HepG2 (cell line): ENCODE data around the gene WTAP. TPM values are rescaled to one million over a fixed set of nuclear protein-coding genes. Genes with fewer than 3 reads are reported as not detected.
A peak's percentile ranks its signal among the peaks of the same experiment; 100 is the strongest.

Source experiments
- ATF2 ChIP-seq: sonication (generic); formaldehyde crosslinking; IDR thresholded peaks from 2 replicates; pipeline ENCODE4 v1.4.0; 2020; ENCODE audit warnings: missing genetic modification reagents
- CC2D1A ChIP-seq: sonication (generic); formaldehyde crosslinking; IDR thresholded peaks from 2 replicates; pipeline ENCODE4 v1.8.1; 2023; ENCODE audit warnings: mild to moderate bottlenecking, missing genetic modification reagents
- DR1 ChIP-seq: sonication (generic); formaldehyde crosslinking; IDR thresholded peaks from 2 replicates; pipeline ENCODE4 v1.8.0; 2021; ENCODE audit warnings: mild to moderate bottlenecking, missing genetic modification reagents, inconsistent platforms
- FLYWCH1 ChIP-seq: sonication (generic); formaldehyde crosslinking; IDR thresholded peaks from 2 replicates; pipeline ENCODE4 v1.8.1; 2023; ENCODE audit warnings: mild to moderate bottlenecking, missing genetic modification reagents
- GATAD2A ChIP-seq: IDR thresholded peaks from 2 replicates; pipeline ENCODE4 v1.6.1; 2016
- HNF4G ChIP-seq, 2 experiments: sonication (generic) in 1 of 2; formaldehyde crosslinking in 1 of 2; IDR thresholded peaks; 2 replicates each; pipeline versions ENCODE4 v1.4.0 to v1.6.1; 2011 to 2020; ENCODE audit warnings: borderline replicate concordance in 2 of 2, low read depth in 2 of 2, mild to moderate bottlenecking in 2 of 2, low read length in 1 of 2, missing genetic modification reagents in 1 of 2, moderate library complexity in 1 of 2
- HOXA5 ChIP-seq: sonication (generic); formaldehyde crosslinking; IDR thresholded peaks from 2 replicates; pipeline ENCODE4 v1.4.0; 2020; ENCODE audit warnings: missing genetic modification reagents
- MEF2D ChIP-seq: sonication (generic); formaldehyde crosslinking; IDR thresholded peaks from 2 replicates; pipeline ENCODE4 v1.5.1; 2020; ENCODE audit warnings: mild to moderate bottlenecking, missing genetic modification reagents
- NCOR1 ChIP-seq: fragments of 200-600 bp; sonication (generic); IDR thresholded peaks from 2 replicates; pipeline ENCODE4 v1.7.0; 2017; ENCODE audit warnings: antibody characterized with exemption, low read length, borderline replicate concordance
- NFE2L1 ChIP-seq: sonication (generic); formaldehyde crosslinking; IDR thresholded peaks from 2 replicates; pipeline ENCODE4 v1.4.0; 2020; ENCODE audit warnings: missing genetic modification reagents, mild to moderate bottlenecking, borderline replicate concordance
- NFKB2 ChIP-seq: sonication (generic); formaldehyde crosslinking; IDR thresholded peaks from 2 replicates; pipeline ENCODE4 v1.4.0; 2020; ENCODE audit warnings: missing genetic modification reagents, borderline replicate concordance
- PAWR ChIP-seq: sonication (generic); formaldehyde crosslinking; IDR thresholded peaks from 2 replicates; pipeline ENCODE4 v1.4.0; 2020; ENCODE audit warnings: missing genetic modification reagents, mild to moderate bottlenecking, borderline replicate concordance
- PHF21A ChIP-seq: sonication (generic); formaldehyde crosslinking; IDR thresholded peaks from 2 replicates; pipeline ENCODE4 v1.5.0; 2020; ENCODE audit warnings: mild to moderate bottlenecking, missing genetic modification reagents
- PRDM4 ChIP-seq: sonication (generic); formaldehyde crosslinking; IDR thresholded peaks from 2 replicates; pipeline ENCODE4 v1.9.0; 2021; ENCODE audit warnings: missing genetic modification reagents, borderline replicate concordance
- RELA ChIP-seq: sonication (generic); formaldehyde crosslinking; IDR thresholded peaks from 2 replicates; pipeline ENCODE4 v1.4.0; 2020; ENCODE audit warnings: missing genetic modification reagents
- RXRB ChIP-seq: IDR thresholded peaks from 2 replicates; pipeline ENCODE4 v1.6.1; 2016; ENCODE audit warnings: borderline replicate concordance, missing genetic modification reagents, missing compliant biosample characterization
- SALL2 ChIP-seq: sonication (generic); formaldehyde crosslinking; IDR thresholded peaks from 2 replicates; pipeline ENCODE4 v1.8.1; 2023; ENCODE audit warnings: mild to moderate bottlenecking, missing genetic modification reagents, inconsistent platforms
- SATB2 ChIP-seq: sonication (generic); formaldehyde crosslinking; IDR thresholded peaks from 2 replicates; pipeline ENCODE4 v1.5.0; 2020; ENCODE audit warnings: missing genetic modification reagents
- SNRNP70 ChIP-seq: fragments of 200-400 bp; formaldehyde crosslinking; IDR thresholded peaks from 2 replicates; pipeline ENCODE4 v1.6.1; 2017; ENCODE audit warnings: mild to moderate bottlenecking, low read depth, low read length, moderate library complexity
- SSRP1 ChIP-seq: IDR thresholded peaks from 2 replicates; pipeline ENCODE4 v1.6.1; 2016; ENCODE audit warnings: control low read depth
- ZBTB21 ChIP-seq: sonication (generic); formaldehyde crosslinking; IDR thresholded peaks from 2 replicates; pipeline ENCODE4 v1.4.0; 2020; ENCODE audit warnings: missing genetic modification reagents
- ZNF138 ChIP-seq: sonication (generic); formaldehyde crosslinking; IDR thresholded peaks from 2 replicates; pipeline ENCODE4 v1.5.0; 2020; ENCODE audit warnings: mild to moderate bottlenecking, low read depth, missing genetic modification reagents
- ZNF235 ChIP-seq: sonication (generic); formaldehyde crosslinking; IDR thresholded peaks from 2 replicates; pipeline ENCODE4 v1.8.1; 2023; ENCODE audit warnings: mild to moderate bottlenecking, missing genetic modification reagents, borderline replicate concordance
- ZNF33B ChIP-seq: sonication (generic); formaldehyde crosslinking; IDR thresholded peaks from 2 replicates; pipeline ENCODE4 v1.5.1; 2020; ENCODE audit warnings: mild to moderate bottlenecking, missing genetic modification reagents
- ZNF441 ChIP-seq: sonication (generic); formaldehyde crosslinking; IDR thresholded peaks from 2 replicates; pipeline ENCODE4 v1.7.0; 2021; ENCODE audit warnings: missing genetic modification reagents, borderline replicate concordance
- ZNF691 ChIP-seq: sonication (generic); formaldehyde crosslinking; IDR thresholded peaks from 2 replicates; pipeline ENCODE4 v1.4.0; 2020; ENCODE audit warnings: missing genetic modification reagents, low read depth, mild to moderate bottlenecking, borderline replicate concordance
- ZNF891 ChIP-seq: sonication (generic); formaldehyde crosslinking; IDR thresholded peaks from 2 replicates; pipeline ENCODE4 v1.5.0; 2020; ENCODE audit warnings: mild to moderate bottlenecking, missing genetic modification reagents
- polyA plus RNA-seq, 8 experiments: library from polyadenylated mRNA; depleted of rRNA in 3 of 8; stranded (reverse) in 7 of 8; unstranded in 1 of 8; fragments of >200 nt; fragmentation: Illumina TruSeq in 4 of 8; extraction: Trizol in 4 of 8; gene quantifications; 2 replicates each; pipeline versions ENCODE4 v1.2.1 to v1.2.3, GENCODE V29; 2011 to 2016; ENCODE audit warnings: low read depth in 4 of 8, missing spikeins in 1 of 8, mixed read lengths in 1 of 8; ENCODE audit not compliant: insufficient read depth in 1 of 8
- total RNA-seq, 5 experiments: library from RNA; depleted of rRNA; stranded (reverse); fragments of >200 nt; fragmentation: Illumina TruSeq; extraction: Trizol; gene quantifications; 2 replicates each; pipeline ENCODE4 v1.2.3, GENCODE V29; 2016; ENCODE audit warnings: low read depth in 1 of 5

The WTAP gene
- total and polyA plus RNA-seq, 2 of the 13 experiments (the other 11 are each of a cell fraction or from before 2014, with no cell fraction given) = 31.6 to 167 TPM

- TF ChIP-seq ZNF235 (CRISPR knock-in tag) = 0 out of 2 replicates have a peak, but pooled peaks have one; percentile 10
- TF ChIP-seq DR1 (CRISPR knock-in tag) = no peak
- no peak for TF ChIP-seq ZBTB21 (CRISPR knock-in tag)
- no peak for TF ChIP-seq SALL2 (CRISPR knock-in tag)
- no peak for TF ChIP-seq PRDM4 (CRISPR knock-in tag)
- TF ChIP-seq ZNF691 = no peak
- TF ChIP-seq HNF4G (IDR thresholded peaks at IDR 0.05; ENCODE audit: borderline replicate concordance, low read depth, low read length) = 0 out of 2 replicates have a peak, but pooled peaks have one; percentile 3
- TF ChIP-seq HNF4G (CRISPR knock-in tag; IDR thresholded peaks at IDR 0.05; ENCODE audit: borderline replicate concordance, low read depth) = no peak
- no peak for TF ChIP-seq SATB2 (CRISPR knock-in tag)
- TF ChIP-seq NFKB2 (CRISPR knock-in tag) = no peak
- no peak for TF ChIP-seq RELA (CRISPR knock-in tag)
- TF ChIP-seq NFE2L1 = no peak
- TF ChIP-seq NCOR1 = 0 out of 2 replicates have a peak, but pooled peaks have one; percentile 18
- TF ChIP-seq CC2D1A = no peak
- TF ChIP-seq SNRNP70 = no peak
- no peak for TF ChIP-seq PAWR
- TF ChIP-seq SSRP1 = no peak
- TF ChIP-seq ZNF441 (CRISPR knock-in tag) = no peak
- no peak; the same call in 1 of the 2 replicates for TF ChIP-seq GATAD2A
- TF ChIP-seq PHF21A = 0 out of 2 replicates have a peak, but pooled peaks have one; percentile 42
- peak; percentile 10; the same call in 1 of the 2 replicates for TF ChIP-seq HOXA5 (CRISPR knock-in tag)
- no peak for TF ChIP-seq RXRB (CRISPR knock-in tag)
- peak; percentile 39; the same call in 1 of the 2 replicates for TF ChIP-seq ZNF138
- TF ChIP-seq MEF2D = no peak
- no peak for TF ChIP-seq FLYWCH1 (CRISPR knock-in tag)
- TF ChIP-seq ZNF33B (CRISPR knock-in tag) = no peak
- no peak for TF ChIP-seq ATF2
- TF ChIP-seq ZNF891 (CRISPR knock-in tag) = no peak; the same call in 1 of the 2 replicates
Measured at GRCh38 chr6:159761129-159761872, 34.0 kb downstream of the WTAP start (continued).
